PFSK-1 (cell line): ENCODE measurements around the gene N4BP2L2.

Experiments used
- POLR2AphosphoS5 ChIP-seq: IDR thresholded peaks from 2 replicates; pipeline ENCODE4 v1.6.1; 2012; ENCODE audit warnings: low read depth, mild to moderate bottlenecking, control low read depth, low read length, moderate library complexity
- TAF1 ChIP-seq: IDR thresholded peaks from 2 replicates; pipeline ENCODE4 v1.6.1; 2012; ENCODE audit warnings: low read length, control low read depth, borderline replicate concordance; ENCODE audit not compliant: insufficient read depth

GRCh38 chr13:32537580-32538142, 934 bp downstream of the N4BP2L2 start:
- TF ChIP-seq POLR2AphosphoS5 (no peak), TAF1 (no peak)
